OCI-LY7 (cell line): Measurements from ENCODE around the gene NCKAP5L. TPM values are rescaled to one million over a fixed set of nuclear protein-coding genes. Genes with fewer than 3 reads are reported as not detected.
"Not testable (repeated sequence)": the region's sequence is repeated elsewhere in the genome, so short reads cannot be mapped to it uniquely, and the experiment has no call there.

Experiments
- BruUV-seq: library from RNA; stranded (reverse); fragments of 400-500 nt; replicated peaks from 2 replicates; lab custom pipeline; 2021; lab: Mats Ljungman, UMichigan
- CTCF ChIA-PET: fragments of 300-600 bp; sonication (Branson Sonifier 250); formaldehyde crosslinking; loops from one replicate; lab custom pipeline; 2022; ENCODE audit warnings: antibody characterized with exemption; ENCODE audit not compliant: unreplicated experiment; lab: Charles Lee
- POLR2A ChIA-PET: fragments of 300-600 bp; sonication (Branson Sonifier 250); formaldehyde crosslinking; loops from one replicate; lab custom pipeline; 2022; ENCODE audit warnings: antibody characterized with exemption; lab: Charles Lee
- DNase-seq: peaks from one replicate; pipeline ENCODE4 v3.0.0-alpha.2; 2015; ENCODE audit warnings: low spot score
- H2AFZ ChIP-seq: fragments of 200-600 bp; sonication (generic), shearing (Covaris generic); 2 replicates; pipeline ENCODE4 v1.6.1; 2014; ENCODE audit warnings: mild to moderate bottlenecking, antibody characterized with exemption, low read length, moderate library complexity
- H3K27ac ChIP-seq: fragments of 200-600 bp; sonication (generic); 2 replicates; pipeline ENCODE4 v1.5.1; 2014; ENCODE audit warnings: mixed run types, low read depth, mild to moderate bottlenecking, moderate library complexity, low read length, inconsistent platforms; ENCODE audit not compliant: poor library complexity, severe bottlenecking
- H3K36me3 ChIP-seq: fragments of 200-600 bp; sonication (generic); 2 replicates; pipeline ENCODE4 v1.6.1; 2014; ENCODE audit warnings: mild to moderate bottlenecking, antibody characterized with exemption, low read length, moderate library complexity, mixed read lengths; ENCODE audit not compliant: insufficient read depth
- H3K4me1 ChIP-seq: fragments of 200-600 bp; sonication (generic); 2 replicates; pipeline ENCODE4 v1.5.1; 2014; ENCODE audit warnings: mild to moderate bottlenecking, low read length; ENCODE audit not compliant: insufficient read depth, poor library complexity, severe bottlenecking
- H3K4me2 ChIP-seq: fragments of 200-600 bp; sonication (generic); 2 replicates; pipeline ENCODE4 v1.6.1; 2014; ENCODE audit warnings: mild to moderate bottlenecking, low read length
- H3K4me3 ChIP-seq: fragments of 200-600 bp; sonication (generic); 2 replicates; pipeline ENCODE4 v1.5.1; 2014; ENCODE audit warnings: mild to moderate bottlenecking, low read depth, low read length; ENCODE audit not compliant: poor library complexity, severe bottlenecking
- H3K79me2 ChIP-seq: fragments of 200-600 bp; sonication (generic); 2 replicates; pipeline ENCODE4 v1.6.1; 2016; ENCODE audit warnings: low read depth, mild to moderate bottlenecking, low read length, moderate library complexity, mixed read lengths; ENCODE audit not compliant: insufficient read depth
- H3K9me2 ChIP-seq: fragments of 200-600 bp; sonication (generic); 2 replicates; pipeline ENCODE4 v1.6.1; 2016; ENCODE audit warnings: mild to moderate bottlenecking, low read length, mixed read lengths; ENCODE audit not compliant: insufficient read depth
- H3K9me3 ChIP-seq: fragments of 200-600 bp; sonication (generic); 2 replicates; pipeline ENCODE4 v1.6.1; 2014; ENCODE audit warnings: mild to moderate bottlenecking, mixed run types, low read length, mixed read lengths
- H4K20me1 ChIP-seq: fragments of 200-600 bp; sonication (generic); 2 replicates; pipeline ENCODE4 v1.6.1; 2014; ENCODE audit warnings: mild to moderate bottlenecking, antibody characterized with exemption, low read length, moderate library complexity, mixed read lengths; ENCODE audit not compliant: insufficient read depth
- CTCF ChIP-seq: fragments of 200-600 bp; sonication (generic); conservative IDR thresholded peaks from 2 replicates; pipeline ENCODE4 v1.5.1; 2014; ENCODE audit warnings: mild to moderate bottlenecking, antibody characterized with exemption, low read length, moderate library complexity, mixed read lengths
- EZH2phosphoT487 ChIP-seq: fragments of 200-600 bp; sonication (generic); IDR thresholded peaks from 2 replicates; pipeline ENCODE4 v1.6.1; 2018; ENCODE audit warnings: low read depth, borderline replicate concordance, mild to moderate bottlenecking, mixed run types, antibody characterized with exemption, low read length, moderate library complexity, mixed read lengths
- intact Hi-C: fragments of 100-400 bp; cut with micrococcal nuclease; formaldehyde crosslinking; loops from one replicate; pipeline ENCODE4 v1.10.0; 2022; ENCODE audit not compliant: unreplicated experiment
- total RNA-seq, 2 experiments: library from RNA; depleted of rRNA in 1 of 2; stranded (reverse); fragments of >200 nt in 1 of 2; shearing (Covaris generic) in 1 of 2; gene quantifications; 2 replicates each; pipeline ENCODE4 v1.2.3, GENCODE V29; 2014 to 2022

Gene NCKAP5L
- total RNA-seq, 2 experiments from 2014 or later = 4.6 to 12.2 TPM

GRCh38 chr12:49865109-49865781, 37.0 kb upstream of the NCKAP5L start:
- H2AFZ ChIP-seq = no peak overlapping the region
- H3K4me1 ChIP-seq = no peaks in the 10 kb centered on the region
- TF ChIP-seq CTCF (no peak), EZH2phosphoT487 (no peak)
- H3K4me2 ChIP-seq = no peak overlapping the region
- POLR2A ChIA-PET = no interaction called here
- no TSS peak for BruUV-seq
- CTCF ChIA-PET = no interaction called here
- no peak for DNase-seq
- H3K27ac ChIP-seq = no peak overlapping the region
- H4K20me1 ChIP-seq = no peaks in the 10 kb centered on the region
- H3K79me2 ChIP-seq = no peaks in the 10 kb centered on the region
- no peaks in the 10 kb centered on the region for H3K36me3 ChIP-seq
- H3K9me2 ChIP-seq = no peaks in the 10 kb centered on the region
- H3K9me3 ChIP-seq = no peaks in the 10 kb centered on the region
- H3K4me3 ChIP-seq = no peak overlapping the region
- intact Hi-C loops = loop anchor here (10.0 kb wide), 2 partner anchors 80 to 190 kb away; partner anchors contain the start of gene ASIC1

GRCh38 chr12:49864798-49865090, 36.5 kb upstream of the NCKAP5L start:
- ChIA-PET CTCF (no interaction called here), POLR2A (no interaction called here)
- Histone ChIP-seq H3K4me2 (no peak overlapping the region), H3K9me2 (no peaks in the 10 kb centered on the region), H3K4me1 (no peaks in the 10 kb centered on the region), H3K4me3 (no peak overlapping the region), H3K9me3 (no peaks in the 10 kb centered on the region), H3K27ac (no peak overlapping the region), H2AFZ (no peak overlapping the region), H3K36me3 (no peaks in the 10 kb centered on the region), H3K79me2 (no peaks in the 10 kb centered on the region), H4K20me1 (no peaks in the 10 kb centered on the region)
- no TSS peak for BruUV-seq
- intact Hi-C loops = loop anchor here (10.0 kb wide), 2 partner anchors 80 to 190 kb away; partner anchors contain the start of gene ASIC1
- no peak for DNase-seq
- TF ChIP-seq EZH2phosphoT487 (no peak), CTCF (no peak)

- DNase-seq = no peak
- no peak overlapping the region for H3K27ac ChIP-seq
- no peaks in the 10 kb centered on the region for H3K9me3 ChIP-seq
- H3K36me3 ChIP-seq = no peaks in the 10 kb centered on the region
- TF ChIP-seq EZH2phosphoT487 (no peak), CTCF (no peak)
- no peak overlapping the region for H2AFZ ChIP-seq
- no peaks in the 10 kb centered on the region for H3K9me2 ChIP-seq
- no peaks in the 10 kb centered on the region for H3K4me1 ChIP-seq
- H3K79me2 ChIP-seq = no peaks in the 10 kb centered on the region
- H3K4me3 ChIP-seq = no peak overlapping the region
- intact Hi-C loops = loop anchor here (10.0 kb wide), 2 partner anchors 81 to 191 kb away; partner anchors contain the start of gene ASIC1
- no peak overlapping the region for H3K4me2 ChIP-seq
- ChIA-PET POLR2A (no interaction called here), CTCF (no interaction called here)
- no TSS peak for BruUV-seq
- H4K20me1 ChIP-seq = no peaks in the 10 kb centered on the region
These were observed 36.0 kb upstream of the NCKAP5L start for GRCh38 chr12:49863946-49864797.

GRCh38 chr12:49860921-49861320, 32.7 kb upstream of the NCKAP5L start:
- H3K27ac ChIP-seq, H3K4me2 ChIP-seq, H3K4me1 ChIP-seq, H3K4me3 ChIP-seq, POLR2A ChIA-PET, H2AFZ ChIP-seq, H3K79me2 ChIP-seq, CTCF ChIA-PET, H3K9me2 ChIP-seq, DNase-seq, BruUV-seq, H3K9me3 ChIP-seq, H4K20me1 ChIP-seq, H3K36me3 ChIP-seq: not testable (repeated sequence)
- intact Hi-C loops = loop anchor here (10.0 kb wide), 2 partner anchors 84 to 194 kb away; partner anchors contain the start of gene ASIC1
